Activated naive CD4-positive, alpha-beta T cell treated with anti-CD3 and anti-CD28 coated beads, Interleukin-2, amount 50 U/mL, for 72 hours (primary cell): ENCODE results near the gene WAPL. TPM values are rescaled to one million over a fixed set of nuclear protein-coding genes. Genes with fewer than 3 reads are reported as not detected.

Experiments
- ATAC-seq, 2 donors: fragments of 150-1000 bp; cut with Tn5 transposase; 2 replicates each; pipeline ENCODE4 v1.10.0; 2021; ENCODE audit warnings: mild to moderate bottlenecking in 2 of 2, moderate library complexity in 2 of 2
- DNase-seq, 2 donors: peaks; one replicate each; pipeline ENCODE4 v3.0.0; 2021 to 2022; ENCODE audit warnings: low spot score in 2 of 2
- H3K27ac Mint-ChIP-seq, 2 donors: one replicate each; pipeline ENCODE4 v1.8.0; 2022; ENCODE audit warnings: mild to moderate bottlenecking in 2 of 2, mixed read lengths in 2 of 2
- H3K36me3 Mint-ChIP-seq, 2 donors: one replicate each; pipeline ENCODE4 v1.8.0; 2022; ENCODE audit warnings: mixed read lengths in 2 of 2
- H3K9me3 Mint-ChIP-seq, 2 donors: one replicate each; pipeline ENCODE4 v1.8.0; 2022; ENCODE audit warnings: mixed read lengths in 2 of 2
- total RNA-seq, 2 donors: library from RNA; stranded (reverse); gene quantifications; one replicate each; pipeline ENCODE4 v1.2.3, GENCODE V29; 2022

Gene WAPL
- total RNA-seq, 2 donors from 2014 or later, result 46.0 to 46.5 TPM

- DNase-seq (no peak), ATAC-seq (no peak)
- Mint-ChIP-seq H3K9me3 (no peaks in the 10 kb centered on the region), H3K27ac (peak overlapping the region; percentile 49 to 61), H3K36me3 (peaks cover 7 to 34% of the 10 kb centered on the region in 2 donors)
Measured at GRCh38 chr10:86443936-86444335, 77.7 kb downstream of the WAPL start.

DNA sequence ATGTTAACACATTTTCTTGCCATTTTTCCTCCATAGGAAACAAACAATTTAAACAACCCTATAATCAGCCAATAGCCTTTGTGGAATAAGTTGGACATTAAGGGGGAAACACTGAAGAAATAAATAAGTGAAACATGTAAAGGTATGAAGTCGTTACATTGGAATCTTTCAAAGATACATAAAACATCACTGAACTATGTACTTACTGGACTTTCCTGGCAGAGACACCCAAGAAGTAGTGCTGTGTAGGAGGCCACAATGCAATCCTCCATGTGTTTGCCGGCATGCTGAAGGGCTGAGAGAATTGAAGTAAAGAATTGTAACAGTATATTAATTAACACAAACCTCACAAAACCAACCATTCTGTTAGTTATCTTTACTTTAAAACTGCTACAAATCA lies 78.5 kb downstream of the WAPL start:
- Mint-ChIP-seq H3K27ac (peak overlapping the region in 1 of 2 donors; percentile 11), H3K36me3 (peaks cover 7 to 33% of the 10 kb centered on the region in 2 donors), H3K9me3 (no peaks in the 10 kb centered on the region)
- ATAC-seq (no peak), DNase-seq (no peak)

DNA sequence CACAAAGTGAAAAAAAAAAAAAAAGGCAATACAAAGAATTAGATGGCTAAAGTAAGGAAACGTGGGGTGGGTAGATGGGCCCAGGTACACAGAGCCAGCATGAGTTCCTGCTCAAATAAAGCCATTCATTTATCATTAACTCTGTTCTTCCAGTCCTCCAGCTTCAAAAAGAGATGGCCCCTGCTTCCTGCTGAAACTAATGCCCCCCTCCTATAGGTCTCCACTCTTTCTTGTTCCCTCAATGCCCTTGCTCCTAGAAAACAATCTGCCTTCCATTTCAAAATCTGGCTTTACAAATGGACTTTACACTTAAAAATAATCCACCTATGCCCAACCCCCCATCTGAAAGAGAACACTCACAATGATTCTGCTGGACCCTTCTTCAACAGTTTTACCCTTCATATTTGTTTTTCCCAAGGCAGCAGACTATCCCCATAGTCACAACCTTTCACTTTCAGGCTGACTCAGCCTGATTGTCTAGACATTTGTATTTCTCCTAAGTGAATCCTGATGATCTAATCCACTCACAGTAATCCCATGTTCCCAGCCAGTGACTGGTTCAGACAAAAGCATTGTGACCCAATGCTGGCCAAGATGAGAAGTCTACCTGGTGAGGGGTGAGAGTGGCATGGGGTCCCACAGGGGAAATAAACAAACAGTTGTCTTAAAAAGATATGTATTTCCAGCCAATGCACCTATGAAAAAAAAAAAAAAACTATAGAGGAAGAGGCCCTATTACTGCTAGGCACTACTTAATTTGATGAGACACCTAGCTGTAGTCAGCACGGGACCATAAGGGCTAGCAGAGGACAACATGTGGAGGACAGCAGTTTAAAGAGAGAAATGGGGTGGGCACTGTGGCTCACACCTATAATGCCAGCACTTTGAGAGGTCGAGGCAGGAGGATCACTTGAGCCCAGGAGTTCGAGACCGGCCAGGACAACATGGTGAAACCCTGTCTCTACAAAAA lies 80.4 kb downstream of the WAPL start:
- H3K36me3 Mint-ChIP-seq, result peaks cover 7 to 33% of the 10 kb centered on the region in 2 donors
- no peaks in the 10 kb centered on the region for H3K9me3 Mint-ChIP-seq
- peak; percentile 59 to 60 for ATAC-seq
- H3K27ac Mint-ChIP-seq, result peak overlapping the region; percentile 71 to 81
- no peak for DNase-seq

DNA sequence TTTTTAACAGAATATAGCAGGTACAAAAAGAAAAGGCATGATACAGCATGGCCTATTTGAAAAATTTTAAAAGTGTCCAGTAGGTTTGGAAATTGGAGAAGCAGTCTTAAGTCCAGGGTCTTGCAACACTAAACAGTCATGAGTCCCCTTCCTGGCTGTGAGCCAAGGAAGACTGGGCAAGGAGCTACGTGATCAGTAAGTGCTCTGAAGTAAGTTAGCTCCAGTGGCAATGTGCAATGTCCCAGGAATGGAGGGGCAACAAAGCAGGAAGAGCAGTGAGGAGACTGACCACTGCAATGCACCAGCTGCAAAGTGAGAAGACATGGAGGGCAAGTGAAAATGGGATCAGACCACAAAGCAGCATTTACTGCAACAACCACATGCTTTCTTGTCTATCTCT lies 82.0 kb downstream of the WAPL start:
- ATAC-seq, result no peak
- Mint-ChIP-seq H3K36me3 (peaks cover 7 to 30% of the 10 kb centered on the region in 2 donors), H3K9me3 (no peaks in the 10 kb centered on the region), H3K27ac (peak overlapping the region; percentile 6 to 62)
- DNase-seq, result no peak

DNA sequence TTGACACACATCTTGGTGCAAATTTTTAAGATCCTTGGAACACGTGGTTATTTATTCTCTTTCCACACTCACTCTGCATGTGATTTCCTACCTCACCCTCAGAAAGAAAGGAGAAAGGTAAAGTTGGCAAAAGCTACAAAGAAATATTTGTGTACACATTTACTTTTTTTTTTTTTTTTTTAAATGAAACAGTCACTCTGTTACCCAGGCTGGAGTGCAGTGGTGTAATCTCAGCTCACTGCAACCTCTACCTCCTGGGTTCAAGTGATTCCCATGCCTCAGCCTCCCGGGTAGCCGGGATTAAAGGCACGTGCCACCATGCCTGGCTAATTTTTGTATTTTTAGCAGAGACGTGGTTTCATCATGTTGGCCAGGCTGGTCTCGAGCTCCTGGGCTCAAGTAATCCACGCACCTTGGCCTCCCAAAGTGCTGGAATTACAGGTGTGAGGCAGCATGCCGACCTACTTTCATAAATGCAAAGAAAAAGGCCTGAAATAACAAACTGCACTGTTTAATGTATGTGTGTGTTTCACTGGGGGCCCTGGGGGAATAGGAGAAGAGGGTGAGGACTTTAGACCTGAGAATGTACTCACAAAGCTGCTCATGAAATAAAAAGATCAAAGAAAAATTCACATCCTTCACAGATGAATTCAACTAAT lies 83.4 kb downstream of the WAPL start:
- Mint-ChIP-seq H3K9me3 (no peaks in the 10 kb centered on the region), H3K36me3 (peaks cover 7 to 19% of the 10 kb centered on the region in 2 donors), H3K27ac (peak overlapping the region in 1 of 2 donors; percentile 93)
- no peak for DNase-seq
- no peak for ATAC-seq

DNA sequence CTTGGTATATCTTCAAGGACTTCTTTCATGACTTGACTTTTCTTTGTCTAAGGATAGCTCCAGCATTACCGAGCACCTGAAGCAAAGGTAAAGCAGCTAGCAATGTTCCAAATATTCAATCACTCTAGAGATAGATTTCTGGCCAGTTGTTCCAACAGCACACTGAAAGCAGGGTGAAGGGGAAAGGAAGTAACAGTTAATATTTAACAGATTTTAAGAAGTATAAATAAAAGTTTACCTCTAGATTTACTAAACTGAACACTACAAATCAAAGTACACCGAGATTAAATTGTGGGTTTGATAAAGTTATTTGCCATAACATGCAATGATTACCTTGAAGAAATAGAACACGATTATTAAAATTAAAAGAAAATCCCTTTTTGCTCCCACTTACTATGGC lies 84.1 kb downstream of the WAPL start:
- peak overlapping the region in 1 of 2 donors; percentile 61 for H3K27ac Mint-ChIP-seq
- DNase-seq, result no peak
- no peak for ATAC-seq
- no peaks in the 10 kb centered on the region for H3K9me3 Mint-ChIP-seq
- peaks cover 7 to 19% of the 10 kb centered on the region in 2 donors for H3K36me3 Mint-ChIP-seq

GRCh38 chr10:86436963-86437362 lies 84.6 kb downstream of the WAPL start:
- H3K27ac Mint-ChIP-seq, result no peak overlapping the region
- no peak for ATAC-seq
- no peak for DNase-seq
- peaks cover 7 to 19% of the 10 kb centered on the region in 2 donors for H3K36me3 Mint-ChIP-seq
- H3K9me3 Mint-ChIP-seq, result no peaks in the 10 kb centered on the region

DNA sequence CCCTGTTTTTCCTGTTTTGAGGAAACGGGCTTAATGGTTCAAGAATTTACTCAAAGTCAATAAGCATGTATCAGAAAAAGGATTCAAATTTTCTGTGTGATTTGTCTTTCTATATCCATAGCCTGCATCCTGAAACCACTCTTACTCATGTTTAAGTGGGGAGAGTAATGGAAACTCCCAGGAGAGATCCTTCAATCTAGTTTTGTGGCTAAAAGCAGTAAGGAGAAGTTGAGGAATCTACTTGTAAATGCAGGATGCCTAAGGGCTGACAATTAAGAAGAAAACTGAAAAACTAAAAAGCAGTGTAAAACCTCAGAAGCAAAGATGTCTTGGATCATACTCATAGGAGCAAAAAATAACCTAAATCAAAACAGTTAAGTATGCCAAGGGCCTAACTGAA lies 86.9 kb downstream of the WAPL start:
- H3K9me3 Mint-ChIP-seq, result no peaks in the 10 kb centered on the region
- no peak overlapping the region for H3K27ac Mint-ChIP-seq
- DNase-seq (no peak), ATAC-seq (no peak)
- peaks cover 0 to 4% of the 10 kb centered on the region in 2 donors for H3K36me3 Mint-ChIP-seq

GRCh38 chr10:86423739-86424138 lies 97.9 kb downstream of the WAPL start:
- ATAC-seq (no peak), DNase-seq (no peak)
- Mint-ChIP-seq H3K36me3 (no peaks in the 10 kb centered on the region), H3K9me3 (no peaks in the 10 kb centered on the region), H3K27ac (no peak overlapping the region)

DNA sequence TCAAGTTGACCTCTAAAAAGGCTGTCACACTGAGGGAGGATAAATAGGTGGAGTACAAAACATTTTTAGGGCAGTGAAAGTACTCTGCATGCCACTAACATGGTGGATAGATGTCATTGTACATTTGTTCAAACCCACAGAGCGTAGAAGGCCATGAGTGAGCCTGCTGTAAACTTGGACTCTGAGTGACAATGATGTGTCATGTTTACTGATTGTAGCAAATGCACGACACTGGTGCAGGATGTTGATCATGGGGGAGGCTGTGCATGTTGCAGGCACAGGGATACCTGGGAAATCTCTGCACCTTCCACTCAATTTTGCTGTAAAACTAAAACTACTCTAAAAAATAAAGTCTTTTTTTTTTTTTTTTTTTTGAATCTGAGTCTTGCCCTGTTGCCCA lies 102.5 kb downstream of the WAPL start:
- Mint-ChIP-seq H3K36me3 (no peaks in the 10 kb centered on the region), H3K9me3 (peaks cover 0 to 3% of the 10 kb centered on the region in 2 donors), H3K27ac (no peak overlapping the region)
- ATAC-seq (no peak), DNase-seq (no peak)

- H3K27ac Mint-ChIP-seq, result peak overlapping the region; percentile 30 to 67
- peaks cover 7 to 9% of the 10 kb centered on the region in 2 donors for H3K9me3 Mint-ChIP-seq
- ATAC-seq (no peak), DNase-seq (no peak)
- peaks cover 7% of the 10 kb centered on the region in 2 donors for H3K36me3 Mint-ChIP-seq
Measured at GRCh38 chr10:86415583-86415982, 106.0 kb downstream of the WAPL start.

DNA sequence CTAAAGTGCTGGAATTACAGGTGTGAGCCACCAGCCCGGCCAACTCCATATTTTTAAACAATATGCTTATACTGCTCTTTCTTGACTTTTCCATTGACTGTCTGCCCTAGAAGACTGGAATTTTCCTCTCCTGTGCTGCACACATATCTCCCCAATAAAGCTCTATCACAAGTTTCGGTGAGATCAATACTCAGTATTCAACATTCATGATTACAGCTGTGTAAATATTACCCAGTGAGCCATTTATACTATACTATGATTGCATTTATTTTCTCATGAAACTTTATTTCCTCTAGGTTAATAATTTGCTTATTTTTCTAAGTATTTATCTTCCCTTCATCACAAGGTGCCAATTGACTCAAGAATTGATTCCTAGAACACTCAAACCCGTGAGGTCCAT lies 106.5 kb downstream of the WAPL start:
- H3K27ac Mint-ChIP-seq, result peak overlapping the region in 1 of 2 donors; percentile 67

GRCh38 chr10:86413046-86413728 lies 108.4 kb downstream of the WAPL start:
- peaks cover 8 to 10% of the 10 kb centered on the region in 2 donors for H3K9me3 Mint-ChIP-seq
- DNase-seq (no peak), ATAC-seq (peak; percentile 60 to 70)
- peak overlapping the region in 1 of 2 donors; percentile 81 for H3K27ac Mint-ChIP-seq
- H3K36me3 Mint-ChIP-seq, result peaks cover 7 to 11% of the 10 kb centered on the region in 2 donors

More for the DNA sequence above, 106.5 kb downstream of the WAPL start:
- no peak for DNase-seq
- H3K36me3 Mint-ChIP-seq, result peaks cover 7 to 11% of the 10 kb centered on the region in 2 donors
- H3K9me3 Mint-ChIP-seq, result peaks cover 8 to 10% of the 10 kb centered on the region in 2 donors
- ATAC-seq, result no peak

DNA sequence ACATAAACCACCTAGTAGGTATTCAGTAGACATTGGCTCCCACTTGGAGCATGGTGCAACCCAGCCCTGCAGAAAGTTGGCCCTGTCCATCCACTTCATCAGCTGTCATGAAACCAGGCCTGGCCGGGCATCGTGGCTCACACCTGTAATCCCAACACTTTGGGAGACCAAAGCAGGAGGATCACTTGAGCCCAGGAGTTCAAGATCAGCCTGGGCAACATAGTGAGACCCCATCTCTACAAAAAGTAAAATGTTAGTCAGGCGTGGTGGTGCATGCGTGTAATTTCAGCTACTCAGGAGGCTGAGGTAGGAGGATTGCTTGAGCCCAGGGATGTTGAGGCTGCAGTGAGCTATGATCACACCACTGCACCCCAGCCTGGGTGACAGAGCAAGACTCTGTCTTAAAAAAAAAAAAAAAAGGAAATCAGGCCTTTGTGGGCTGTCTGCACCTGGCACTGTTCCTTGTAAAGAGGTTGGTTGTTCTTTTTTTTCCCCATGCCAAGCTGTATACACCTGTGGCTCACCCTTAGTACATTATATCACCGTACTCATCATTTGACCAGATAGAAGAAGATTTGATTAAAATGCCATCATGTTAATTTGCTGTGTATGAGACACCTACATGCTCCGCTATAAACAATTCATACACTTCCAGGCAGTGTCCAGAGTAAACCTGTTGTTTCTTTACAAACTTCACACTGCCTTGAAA lies 109.6 kb downstream of the WAPL start:
- DNase-seq (no peak), ATAC-seq (peak; percentile 25 to 50)
- Mint-ChIP-seq H3K27ac (peak overlapping the region; percentile 77 to 81), H3K9me3 (peaks cover 8 to 10% of the 10 kb centered on the region in 2 donors), H3K36me3 (peaks cover 7 to 11% of the 10 kb centered on the region in 2 donors)

- no peak for DNase-seq
- Mint-ChIP-seq H3K36me3 (peaks cover 7 to 11% of the 10 kb centered on the region in 2 donors), H3K9me3 (peaks cover 8 to 10% of the 10 kb centered on the region in 2 donors), H3K27ac (peak overlapping the region; percentile 77 to 81)
- ATAC-seq, result peak; percentile 72 to 79
Measured at GRCh38 chr10:86411281-86411841, 110.2 kb downstream of the WAPL start.
